SK-N-SH treated with all-trans-retinoic acid at 6 μM for 48 hours (cell line): ENCODE measurements around the gene SYTL1.

Experiments
- ATAC-seq: fragments of 200-7000 bp; cut with Tn5 transposase; 3 replicates; pipeline ENCODE4 v1.9.1; 2020; ENCODE audit warnings: mild to moderate bottlenecking, moderate library complexity
- BACH2 ChIP-seq: fragments of 250-450 bp; sonication (Bioruptor Pico); IDR thresholded peaks from 2 replicates; pipeline ENCODE4 v1.9.0; 2021; ENCODE audit warnings: mild to moderate bottlenecking, borderline replicate concordance
- ESRRG ChIP-seq: fragments of 250-450 bp; sonication (Bioruptor Pico); IDR thresholded peaks from 2 replicates; pipeline ENCODE4 v1.6.1; 2021; ENCODE audit warnings: mild to moderate bottlenecking
- GLIS3 ChIP-seq: fragments of 250-450 bp; sonication (Bioruptor Pico); IDR thresholded peaks from 2 replicates; pipeline ENCODE4 v1.5.0; 2020; ENCODE audit warnings: mild to moderate bottlenecking, moderate library complexity
- ISL1 ChIP-seq: fragments of 250-450 bp; sonication (Bioruptor Pico); IDR thresholded peaks from 2 replicates; pipeline ENCODE4 v2.1.2; 2022; ENCODE audit warnings: mild to moderate bottlenecking, moderate library complexity
- PPARA ChIP-seq: fragments of 250-450 bp; sonication (Bioruptor Pico); IDR thresholded peaks from 2 replicates; pipeline ENCODE4 v1.5.0; 2020; ENCODE audit warnings: mild to moderate bottlenecking, borderline replicate concordance
- RARB ChIP-seq: fragments of 250-450 bp; sonication (Bioruptor Pico); IDR thresholded peaks from 2 replicates; pipeline ENCODE4 v1.8.0; 2021; ENCODE audit warnings: mild to moderate bottlenecking, moderate library complexity
- SNAI2 ChIP-seq: fragments of 250-450 bp; sonication (Bioruptor Pico); IDR thresholded peaks from 2 replicates; pipeline ENCODE4 v1.5.0; 2020; ENCODE audit warnings: mild to moderate bottlenecking, moderate library complexity
- TCF4 ChIP-seq: fragments of 250-450 bp; sonication (Bioruptor Pico); IDR thresholded peaks from 2 replicates; pipeline ENCODE4 v1.8.0; 2021; ENCODE audit warnings: mild to moderate bottlenecking, moderate library complexity, borderline replicate concordance
- TOX ChIP-seq: fragments of 250-450 bp; sonication (Bioruptor Pico); IDR thresholded peaks from 2 replicates; pipeline ENCODE4 v1.8.0; 2021; ENCODE audit warnings: mild to moderate bottlenecking, moderate library complexity, borderline replicate concordance
- ZC3H10 ChIP-seq: fragments of 250-450 bp; sonication (Bioruptor Pico); IDR thresholded peaks from 2 replicates; pipeline ENCODE4 v1.5.1; 2021; ENCODE audit warnings: mild to moderate bottlenecking, moderate library complexity
- ZFP3 ChIP-seq: fragments of 250-450 bp; sonication (Bioruptor Pico); IDR thresholded peaks from 2 replicates; pipeline ENCODE4 v1.5.0; 2020; ENCODE audit warnings: mild to moderate bottlenecking, moderate library complexity
- ZFP30 ChIP-seq: fragments of 450-650 bp; formaldehyde crosslinking; IDR thresholded peaks from 2 replicates; pipeline ENCODE4 v1.5.0; 2022; ENCODE audit warnings: mild to moderate bottlenecking, moderate library complexity
- ZNF565 ChIP-seq: fragments of 450-650 bp; formaldehyde crosslinking; conservative IDR thresholded peaks from 2 replicates; pipeline ENCODE4 v1.5.0; 2020; ENCODE audit warnings: low read depth, mild to moderate bottlenecking, moderate library complexity
- ZNF70 ChIP-seq: fragments of 450-650 bp; formaldehyde crosslinking; IDR thresholded peaks from 2 replicates; pipeline ENCODE4 v1.5.0; 2020; ENCODE audit warnings: mild to moderate bottlenecking, moderate library complexity
- ZNF8 ChIP-seq: fragments of 450-650 bp; formaldehyde crosslinking; IDR thresholded peaks from 2 replicates; pipeline ENCODE4 v1.5.0; 2020; ENCODE audit warnings: mild to moderate bottlenecking, moderate library complexity
- TF ChIP-seq, protein P1 (sequence below): fragments of 250-450 bp; sonication (Bioruptor Pico); IDR thresholded peaks from 2 replicates; pipeline ENCODE4 v1.5.1; 2021; ENCODE audit warnings: mild to moderate bottlenecking, moderate library complexity
- TF ChIP-seq, protein P2 (sequence below): fragments of 250-450 bp; sonication (Bioruptor Pico); IDR thresholded peaks from 2 replicates; pipeline ENCODE4 v1.8.0; 2021; ENCODE audit warnings: low read depth, mild to moderate bottlenecking, moderate library complexity, borderline replicate concordance
- TF ChIP-seq, protein P3 (sequence below): fragments of 250-450 bp; sonication (Bioruptor Pico); IDR thresholded peaks from 2 replicates; pipeline ENCODE4 v1.5.0; 2020; ENCODE audit warnings: mild to moderate bottlenecking, moderate library complexity
- TF ChIP-seq, protein P4 (sequence below): fragments of 250-450 bp; sonication (Bioruptor Pico); IDR thresholded peaks from 2 replicates; pipeline ENCODE4 v1.8.0; 2020; ENCODE audit warnings: mild to moderate bottlenecking, moderate library complexity, borderline replicate concordance

SYTL1 gene

DNA sequence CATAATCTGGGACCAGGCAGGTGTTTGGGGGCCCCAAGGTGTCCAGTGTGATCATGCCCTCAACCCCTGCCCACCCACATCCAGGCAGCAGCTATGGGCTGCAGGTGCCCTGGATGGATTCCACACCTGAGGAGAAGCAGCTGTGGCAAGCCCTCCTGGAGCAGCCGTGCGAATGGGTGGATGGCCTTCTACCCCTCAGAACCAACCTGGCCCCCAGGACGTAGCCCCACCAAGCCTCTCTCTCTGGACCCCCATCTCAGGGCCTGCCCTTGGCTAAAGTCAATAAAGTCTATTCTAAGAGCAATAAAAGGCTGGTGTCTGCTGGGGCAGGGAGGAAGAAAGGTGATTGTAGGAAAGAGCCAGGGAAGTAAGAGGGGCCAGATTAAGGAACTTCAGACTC, 11.8 kb downstream of the SYTL1 start:
- TF ChIP-seq ZFP30 (CRISPR knock-in tag) (no peak), TOX (CRISPR knock-in tag) (no peak), ZNF8 (CRISPR knock-in tag) (no peak), RARB (CRISPR knock-in tag) (no peak), ZFP3 (CRISPR knock-in tag) (no peak), ZNF70 (CRISPR knock-in tag) (no peak), BACH2 (CRISPR knock-in tag) (no peak), SNAI2 (CRISPR knock-in tag) (no peak), TCF4 (CRISPR knock-in tag) (no peak), GLIS3 (CRISPR knock-in tag) (no peak), ISL1 (CRISPR knock-in tag) (no peak), ESRRG (CRISPR knock-in tag) (no peak)
- TF ChIP-seq, protein P1, sequence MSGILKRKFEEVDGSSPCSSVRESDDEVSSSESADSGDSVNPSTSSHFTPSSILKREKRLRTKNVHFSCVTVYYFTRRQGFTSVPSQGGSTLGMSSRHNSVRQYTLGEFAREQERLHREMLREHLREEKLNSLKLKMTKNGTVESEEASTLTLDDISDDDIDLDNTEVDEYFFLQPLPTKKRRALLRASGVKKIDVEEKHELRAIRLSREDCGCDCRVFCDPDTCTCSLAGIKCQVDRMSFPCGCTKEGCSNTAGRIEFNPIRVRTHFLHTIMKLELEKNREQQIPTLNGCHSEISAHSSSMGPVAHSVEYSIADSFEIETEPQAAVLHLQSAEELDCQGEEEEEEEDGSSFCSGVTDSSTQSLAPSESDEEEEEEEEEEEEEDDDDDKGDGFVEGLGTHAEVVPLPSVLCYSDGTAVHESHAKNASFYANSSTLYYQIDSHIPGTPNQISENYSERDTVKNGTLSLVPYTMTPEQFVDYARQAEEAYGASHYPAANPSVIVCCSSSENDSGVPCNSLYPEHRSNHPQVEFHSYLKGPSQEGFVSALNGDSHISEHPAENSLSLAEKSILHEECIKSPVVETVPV (CRISPR knock-in tag) = no peak
- TF ChIP-seq, protein P2, sequence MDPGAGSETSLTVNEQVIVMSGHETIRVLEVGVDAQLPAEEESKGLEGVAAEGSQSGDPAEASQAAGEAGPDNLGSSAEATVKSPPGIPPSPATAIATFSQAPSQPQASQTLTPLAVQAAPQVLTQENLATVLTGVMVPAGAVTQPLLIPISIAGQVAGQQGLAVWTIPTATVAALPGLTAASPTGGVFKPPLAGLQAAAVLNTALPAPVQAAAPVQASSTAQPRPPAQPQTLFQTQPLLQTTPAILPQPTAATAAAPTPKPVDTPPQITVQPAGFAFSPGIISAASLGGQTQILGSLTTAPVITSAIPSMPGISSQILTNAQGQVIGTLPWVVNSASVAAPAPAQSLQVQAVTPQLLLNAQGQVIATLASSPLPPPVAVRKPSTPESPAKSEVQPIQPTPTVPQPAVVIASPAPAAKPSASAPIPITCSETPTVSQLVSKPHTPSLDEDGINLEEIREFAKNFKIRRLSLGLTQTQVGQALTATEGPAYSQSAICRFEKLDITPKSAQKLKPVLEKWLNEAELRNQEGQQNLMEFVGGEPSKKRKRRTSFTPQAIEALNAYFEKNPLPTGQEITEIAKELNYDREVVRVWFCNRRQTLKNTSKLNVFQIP (CRISPR knock-in tag) = no peak
- TF ChIP-seq, protein P3, sequence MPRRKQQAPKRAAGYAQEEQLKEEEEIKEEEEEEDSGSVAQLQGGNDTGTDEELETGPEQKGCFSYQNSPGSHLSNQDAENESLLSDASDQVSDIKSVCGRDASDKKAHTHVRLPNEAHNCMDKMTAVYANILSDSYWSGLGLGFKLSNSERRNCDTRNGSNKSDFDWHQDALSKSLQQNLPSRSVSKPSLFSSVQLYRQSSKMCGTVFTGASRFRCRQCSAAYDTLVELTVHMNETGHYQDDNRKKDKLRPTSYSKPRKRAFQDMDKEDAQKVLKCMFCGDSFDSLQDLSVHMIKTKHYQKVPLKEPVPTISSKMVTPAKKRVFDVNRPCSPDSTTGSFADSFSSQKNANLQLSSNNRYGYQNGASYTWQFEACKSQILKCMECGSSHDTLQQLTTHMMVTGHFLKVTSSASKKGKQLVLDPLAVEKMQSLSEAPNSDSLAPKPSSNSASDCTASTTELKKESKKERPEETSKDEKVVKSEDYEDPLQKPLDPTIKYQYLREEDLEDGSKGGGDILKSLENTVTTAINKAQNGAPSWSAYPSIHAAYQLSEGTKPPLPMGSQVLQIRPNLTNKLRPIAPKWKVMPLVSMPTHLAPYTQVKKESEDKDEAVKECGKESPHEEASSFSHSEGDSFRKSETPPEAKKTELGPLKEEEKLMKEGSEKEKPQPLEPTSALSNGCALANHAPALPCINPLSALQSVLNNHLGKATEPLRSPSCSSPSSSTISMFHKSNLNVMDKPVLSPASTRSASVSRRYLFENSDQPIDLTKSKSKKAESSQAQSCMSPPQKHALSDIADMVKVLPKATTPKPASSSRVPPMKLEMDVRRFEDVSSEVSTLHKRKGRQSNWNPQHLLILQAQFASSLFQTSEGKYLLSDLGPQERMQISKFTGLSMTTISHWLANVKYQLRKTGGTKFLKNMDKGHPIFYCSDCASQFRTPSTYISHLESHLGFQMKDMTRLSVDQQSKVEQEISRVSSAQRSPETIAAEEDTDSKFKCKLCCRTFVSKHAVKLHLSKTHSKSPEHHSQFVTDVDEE (CRISPR knock-in tag) = no peak
- TF ChIP-seq, protein P4, sequence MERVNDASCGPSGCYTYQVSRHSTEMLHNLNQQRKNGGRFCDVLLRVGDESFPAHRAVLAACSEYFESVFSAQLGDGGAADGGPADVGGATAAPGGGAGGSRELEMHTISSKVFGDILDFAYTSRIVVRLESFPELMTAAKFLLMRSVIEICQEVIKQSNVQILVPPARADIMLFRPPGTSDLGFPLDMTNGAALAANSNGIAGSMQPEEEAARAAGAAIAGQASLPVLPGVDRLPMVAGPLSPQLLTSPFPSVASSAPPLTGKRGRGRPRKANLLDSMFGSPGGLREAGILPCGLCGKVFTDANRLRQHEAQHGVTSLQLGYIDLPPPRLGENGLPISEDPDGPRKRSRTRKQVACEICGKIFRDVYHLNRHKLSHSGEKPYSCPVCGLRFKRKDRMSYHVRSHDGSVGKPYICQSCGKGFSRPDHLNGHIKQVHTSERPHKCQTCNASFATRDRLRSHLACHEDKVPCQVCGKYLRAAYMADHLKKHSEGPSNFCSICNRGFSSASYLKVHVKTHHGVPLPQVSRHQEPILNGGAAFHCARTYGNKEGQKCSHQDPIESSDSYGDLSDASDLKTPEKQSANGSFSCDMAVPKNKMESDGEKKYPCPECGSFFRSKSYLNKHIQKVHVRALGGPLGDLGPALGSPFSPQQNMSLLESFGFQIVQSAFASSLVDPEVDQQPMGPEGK (CRISPR knock-in tag) = no peak
- no peak for ATAC-seq

DNA sequence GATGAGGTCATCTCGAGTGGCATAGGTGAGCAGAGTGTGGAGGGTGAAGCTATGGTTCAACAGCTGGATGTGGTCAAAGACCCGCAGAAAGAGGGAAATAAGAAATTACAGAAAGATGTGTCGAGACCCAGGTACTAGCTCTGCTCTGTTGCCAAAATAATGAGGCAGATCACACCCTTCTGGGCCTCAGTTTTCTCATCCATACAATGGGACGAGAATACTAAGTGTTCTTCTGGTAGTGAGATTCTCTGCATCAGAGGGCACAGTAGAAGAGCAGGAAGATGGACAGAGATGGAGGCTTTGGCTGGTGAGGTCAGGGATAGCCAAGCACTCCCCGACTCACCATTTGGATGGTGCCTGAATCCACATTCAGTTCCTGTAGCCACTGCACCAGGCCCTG, 13.9 kb downstream of the SYTL1 start:
- TF ChIP-seq TCF4 (CRISPR knock-in tag) = no peak
- TF ChIP-seq, protein P2 (CRISPR knock-in tag) = no peak
- TF ChIP-seq ZFP3 (CRISPR knock-in tag) = no peak
- TF ChIP-seq PPARA (CRISPR knock-in tag) = no peak
- no peak for TF ChIP-seq ISL1 (CRISPR knock-in tag)
- TF ChIP-seq ZNF565 (CRISPR knock-in tag) = no peak
- TF ChIP-seq SNAI2 (CRISPR knock-in tag) = no peak
- TF ChIP-seq GLIS3 (CRISPR knock-in tag) = no peak
- no peak for TF ChIP-seq TOX (CRISPR knock-in tag)
- no peak for TF ChIP-seq BACH2 (CRISPR knock-in tag)
- no peak for TF ChIP-seq ESRRG (CRISPR knock-in tag)
- no peak for TF ChIP-seq ZFP30 (CRISPR knock-in tag)
- TF ChIP-seq ZC3H10 = no peak
- TF ChIP-seq ZNF70 (CRISPR knock-in tag) = no peak
- TF ChIP-seq, protein P3 (CRISPR knock-in tag) = no peak
- no peak for TF ChIP-seq ZNF8 (CRISPR knock-in tag)
- TF ChIP-seq, protein P4 (CRISPR knock-in tag) = no peak
- no peak for ATAC-seq
